ENCODE results near the gene HOXC9. TPM values are rescaled to one million over a fixed set of nuclear protein-coding genes. Genes with fewer than 3 reads are reported as not detected.

Gene HOXC9
- total RNA-seq, 1 donor from 2014 or later, result not detected

GRCh38 chr12:54014377-54015017 lies 14.5 kb downstream of the HOXC9 start:
- Mint-ChIP-seq H3K9me3 (no peaks in the 10 kb centered on the region), H3K4me3 (ENCODE audit: low read depth) (no peak overlapping the region), H3K27me3 (ENCODE audit: low read depth) (peaks cover 75% of the 10 kb centered on the region), H3K4me1 (ENCODE audit: low read depth) (peaks cover 13% of the 10 kb centered on the region), H3K27ac (no peak overlapping the region), H3K36me3 (ENCODE audit: low read depth) (no peaks in the 10 kb centered on the region)
- intact Hi-C loops (cut with micrococcal nuclease), result loop anchor here (2.0 to 10.0 kb wide), 3 partner anchors 14 to 1010 kb away; partner anchors contain the start of genes EIF4B and HOXC9
- no peak for DNase-seq (ENCODE audit: low spot score)

GRCh38 chr12:54015018-54015931 lies 15.3 kb downstream of the HOXC9 start:
- DNase-seq (ENCODE audit: low spot score), result no peak
- H3K27me3 Mint-ChIP-seq (ENCODE audit: low read depth), result peaks cover 74% of the 10 kb centered on the region
- H3K27ac Mint-ChIP-seq, result no peak overlapping the region
- H3K4me1 Mint-ChIP-seq (ENCODE audit: low read depth), result peaks cover 17% of the 10 kb centered on the region
- intact Hi-C loops (cut with micrococcal nuclease), result loop anchor here (2.0 to 10.0 kb wide), 3 partner anchors 14 to 1010 kb away; partner anchors contain the start of genes EIF4B and HOXC9
- peaks cover 5% of the 10 kb centered on the region for H3K36me3 Mint-ChIP-seq (ENCODE audit: low read depth)
- H3K9me3 Mint-ChIP-seq, result no peaks in the 10 kb centered on the region
- H3K4me3 Mint-ChIP-seq (ENCODE audit: low read depth), result no peak overlapping the region

- no peak overlapping the region for H3K27ac Mint-ChIP-seq
- no peak for DNase-seq (ENCODE audit: low spot score)
- H3K36me3 Mint-ChIP-seq (ENCODE audit: low read depth), result peaks cover 5% of the 10 kb centered on the region
- H3K4me3 Mint-ChIP-seq (ENCODE audit: low read depth), result no peak overlapping the region
- intact Hi-C loops (cut with micrococcal nuclease), result loop anchor here (10.0 kb wide), 2 partner anchors 359 to 1011 kb away; partner anchors contain the start of gene EIF4B
- peaks cover 76% of the 10 kb centered on the region for H3K27me3 Mint-ChIP-seq (ENCODE audit: low read depth)
- H3K9me3 Mint-ChIP-seq, result no peaks in the 10 kb centered on the region
- H3K4me1 Mint-ChIP-seq (ENCODE audit: low read depth), result peaks cover 17% of the 10 kb centered on the region
Measured at GRCh38 chr12:54016051-54016450, 16.1 kb downstream of the HOXC9 start.

GRCh38 chr12:54016478-54016964 lies 16.6 kb downstream of the HOXC9 start:
- Mint-ChIP-seq H3K27ac (no peak overlapping the region), H3K36me3 (ENCODE audit: low read depth) (peaks cover 5% of the 10 kb centered on the region), H3K4me3 (ENCODE audit: low read depth) (no peak overlapping the region), H3K9me3 (no peaks in the 10 kb centered on the region), H3K4me1 (ENCODE audit: low read depth) (peaks cover 16% of the 10 kb centered on the region), H3K27me3 (ENCODE audit: low read depth) (peaks cover 76% of the 10 kb centered on the region)
- intact Hi-C loops (cut with micrococcal nuclease), result loop anchor here (10.0 kb wide), 2 partner anchors 358 to 1012 kb away; partner anchors contain the start of gene EIF4B
- DNase-seq (ENCODE audit: low spot score), result no peak

- DNase-seq (ENCODE audit: low spot score), result no peak
- peaks cover 5% of the 10 kb centered on the region for H3K36me3 Mint-ChIP-seq (ENCODE audit: low read depth)
- H3K4me1 Mint-ChIP-seq (ENCODE audit: low read depth), result peaks cover 17% of the 10 kb centered on the region
- peak overlapping the region; percentile 18 for H3K27ac Mint-ChIP-seq
- H3K9me3 Mint-ChIP-seq, result no peaks in the 10 kb centered on the region
- H3K27me3 Mint-ChIP-seq (ENCODE audit: low read depth), result peaks cover 77% of the 10 kb centered on the region
- H3K4me3 Mint-ChIP-seq (ENCODE audit: low read depth), result peak overlapping the region; percentile 81
- intact Hi-C loops (cut with micrococcal nuclease), result loop anchor here (10.0 kb wide), 2 partner anchors 358 to 1012 kb away; partner anchors contain the start of gene EIF4B
Measured at GRCh38 chr12:54017027-54017788, 17.2 kb downstream of the HOXC9 start.

GRCh38 chr12:54017878-54018467 lies 18.0 kb downstream of the HOXC9 start:
- H3K9me3 Mint-ChIP-seq, result no peaks in the 10 kb centered on the region
- DNase-seq (ENCODE audit: low spot score), result peak; percentile 67
- H3K4me3 Mint-ChIP-seq (ENCODE audit: low read depth), result peak overlapping the region; percentile 81
- intact Hi-C loops (cut with micrococcal nuclease), result loop anchor here (2.0 to 10.0 kb wide), 3 partner anchors 15 to 1013 kb away; partner anchors contain the start of genes EIF4B and HOXC5
- H3K4me1 Mint-ChIP-seq (ENCODE audit: low read depth), result peaks cover 17% of the 10 kb centered on the region
- H3K36me3 Mint-ChIP-seq (ENCODE audit: low read depth), result peaks cover 5% of the 10 kb centered on the region
- H3K27me3 Mint-ChIP-seq (ENCODE audit: low read depth), result peaks cover 75% of the 10 kb centered on the region
- peak overlapping the region; percentile 18 for H3K27ac Mint-ChIP-seq

- H3K4me1 Mint-ChIP-seq (ENCODE audit: low read depth), result peaks cover 17% of the 10 kb centered on the region
Measured at GRCh38 chr12:54018468-54018984, 18.6 kb downstream of the HOXC9 start.

GRCh38 chr12:54019091-54019811 lies 19.3 kb downstream of the HOXC9 start:
- no peak overlapping the region for H3K4me3 Mint-ChIP-seq (ENCODE audit: low read depth)
- H3K4me1 Mint-ChIP-seq (ENCODE audit: low read depth), result peaks cover 17% of the 10 kb centered on the region
- no peak overlapping the region for H3K27ac Mint-ChIP-seq
- H3K27me3 Mint-ChIP-seq (ENCODE audit: low read depth), result peaks cover 75% of the 10 kb centered on the region
- no peaks in the 10 kb centered on the region for H3K9me3 Mint-ChIP-seq
- intact Hi-C loops (cut with micrococcal nuclease), result loop anchor here (1.0 to 10.0 kb wide), 4 partner anchors 8 to 1014 kb away; partner anchors contain the start of genes EIF4B and HOXC5
- peaks cover 5% of the 10 kb centered on the region for H3K36me3 Mint-ChIP-seq (ENCODE audit: low read depth)
- DNase-seq (ENCODE audit: low spot score), result no peak

More at GRCh38 chr12:54018468-54018984, 18.6 kb downstream of the HOXC9 start:
- intact Hi-C loops (cut with micrococcal nuclease), result loop anchor here (2.0 to 10.0 kb wide), 3 partner anchors 14 to 1014 kb away; partner anchors contain the start of genes EIF4B and HOXC5
- Mint-ChIP-seq H3K4me3 (ENCODE audit: low read depth) (peak overlapping the region; percentile 30), H3K27ac (no peak overlapping the region), H3K27me3 (ENCODE audit: low read depth) (peaks cover 75% of the 10 kb centered on the region), H3K36me3 (ENCODE audit: low read depth) (peaks cover 5% of the 10 kb centered on the region), H3K9me3 (no peaks in the 10 kb centered on the region)
- no peak for DNase-seq (ENCODE audit: low spot score)

GRCh38 chr12:54019924-54020590 lies 20.1 kb downstream of the HOXC9 start:
- no peak overlapping the region for H3K27ac Mint-ChIP-seq
- H3K4me3 Mint-ChIP-seq (ENCODE audit: low read depth), result no peak overlapping the region
- H3K27me3 Mint-ChIP-seq (ENCODE audit: low read depth), result peaks cover 74% of the 10 kb centered on the region
- no peaks in the 10 kb centered on the region for H3K9me3 Mint-ChIP-seq
- peaks cover 12% of the 10 kb centered on the region for H3K4me1 Mint-ChIP-seq (ENCODE audit: low read depth)
- DNase-seq (ENCODE audit: low spot score), result no peak
- H3K36me3 Mint-ChIP-seq (ENCODE audit: low read depth), result peaks cover 5% of the 10 kb centered on the region
- intact Hi-C loops (cut with micrococcal nuclease), result loop anchor here (1.0 to 10.0 kb wide), 4 partner anchors 7 to 1015 kb away; partner anchors contain the start of genes EIF4B and HOXC5

GRCh38 chr12:54020591-54021405 lies 20.8 kb downstream of the HOXC9 start:
- H3K9me3 Mint-ChIP-seq, result no peaks in the 10 kb centered on the region
- no peak for DNase-seq (ENCODE audit: low spot score)
- peaks cover 5% of the 10 kb centered on the region for H3K36me3 Mint-ChIP-seq (ENCODE audit: low read depth)
- H3K4me1 Mint-ChIP-seq (ENCODE audit: low read depth), result peaks cover 14% of the 10 kb centered on the region
- intact Hi-C loops (cut with micrococcal nuclease), result no loop called here
- peaks cover 74% of the 10 kb centered on the region for H3K27me3 Mint-ChIP-seq (ENCODE audit: low read depth)
- H3K27ac Mint-ChIP-seq, result no peak overlapping the region
- no peak overlapping the region for H3K4me3 Mint-ChIP-seq (ENCODE audit: low read depth)

All from activated T-helper 2 cell treated with anti-CD3 and anti-CD28 coated beads, Interferon-gamma antibody, Interleukin-2, Interleukin-4, amounts not matched to agents 10 μg/mL and 5 μg/mL and 100 μg/mL, durations not matched to agents 14 hours and 24 hours and 36 hours (primary cell).